ENCODE results near the gene HOXB7. TPM values are rescaled to one million over a fixed set of nuclear protein-coding genes. Genes with fewer than 3 reads are reported as not detected.

HOXB7 gene
- total RNA-seq, 4 donors from 2014 or later = 2.3 to 11.1 (median 5.2) TPM

- TF ChIP-seq CTCF (IDR thresholded peaks at IDR 0.05; ENCODE audit: low read depth) = no peak
These were observed 3.3 kb upstream of the HOXB7 start for GRCh38 chr17:48613862-48614694.

- TF ChIP-seq CTCF (IDR thresholded peaks at IDR 0.05; ENCODE audit: low read depth) = no peak
These were observed 2.3 kb upstream of the HOXB7 start for GRCh38 chr17:48612854-48613691.

GRCh38 chr17:48612456-48612853, 1.6 kb upstream of the HOXB7 start:
- TF ChIP-seq CTCF (IDR thresholded peaks at IDR 0.05; ENCODE audit: low read depth) = no peak

GRCh38 chr17:48611681-48612455, 1.1 kb upstream of the HOXB7 start:
- no peak for TF ChIP-seq CTCF (IDR thresholded peaks at IDR 0.05; ENCODE audit: low read depth)

- no peak for TF ChIP-seq CTCF (IDR thresholded peaks at IDR 0.05; ENCODE audit: low read depth)
These were observed 396 bp upstream of the HOXB7 start for GRCh38 chr17:48611213-48611612.

GRCh38 chr17:48609759-48610281, 997 bp downstream of the HOXB7 start:
- no peak for TF ChIP-seq CTCF (IDR thresholded peaks at IDR 0.05; ENCODE audit: low read depth)

Measured in subcutaneous adipose tissue (tissue), 4 donors.